WTC11 (cell line): ENCODE data around the gene CBS. TPM values are rescaled to one million over a fixed set of nuclear protein-coding genes. Genes with fewer than 3 reads are reported as not detected.
"Not testable (repeated sequence)": the region's sequence is repeated elsewhere in the genome, so short reads cannot be mapped to it uniquely, and the experiment has no call there.

ENCODE experiments used
- ATAC-seq: fragments of 200-7000 bp; cut with Tn5 transposase; 2 replicates; pipeline ENCODE4 v1.10.0; 2021; ENCODE audit warnings: mild to moderate bottlenecking, moderate library complexity
- CTCF ChIA-PET: fragments of 300-600 bp; sonication (Branson Sonifier 250); formaldehyde crosslinking; loops from one replicate; lab custom pipeline; 2021; ENCODE audit warnings: antibody characterized with exemption; lab: Charles Lee
- POLR2A ChIA-PET: fragments of 350-600 bp; sonication (Branson Sonifier 250); formaldehyde crosslinking; loops from one replicate; lab custom pipeline; 2021; ENCODE audit warnings: antibody characterized with exemption; lab: Charles Lee
- DNase-seq: peaks from one replicate; pipeline ENCODE4 v3.0.0; 2021; ENCODE audit warnings: low spot score
- H3K27ac Mint-ChIP-seq: 2 replicates; pipeline ENCODE4 v1.8.0; 2021; ENCODE audit warnings: mixed read lengths
- H3K27me3 Mint-ChIP-seq: 2 replicates; pipeline ENCODE4 v1.8.0; 2021; ENCODE audit warnings: low read depth, mild to moderate bottlenecking, moderate library complexity, mixed read lengths
- H3K36me3 Mint-ChIP-seq: 2 replicates; pipeline ENCODE4 v1.8.0; 2021; ENCODE audit warnings: mixed read lengths
- H3K4me1 Mint-ChIP-seq: 2 replicates; pipeline ENCODE4 v1.8.0; 2022; ENCODE audit warnings: mixed read lengths
- H3K4me3 Mint-ChIP-seq: 2 replicates; pipeline ENCODE4 v1.8.0; 2021; ENCODE audit warnings: mild to moderate bottlenecking, moderate library complexity, mixed read lengths
- H3K9me3 Mint-ChIP-seq: 2 replicates; pipeline ENCODE4 v1.8.0; 2021; ENCODE audit warnings: mixed read lengths
- AR ChIP-seq: fragments of 250-450 bp; sonication (Bioruptor Pico); IDR thresholded peaks from 2 replicates; pipeline ENCODE4 v1.9.0; 2021; ENCODE audit warnings: mild to moderate bottlenecking
- CBFB ChIP-seq: sonication (generic); formaldehyde crosslinking; IDR thresholded peaks from 2 replicates; pipeline ENCODE4 v1.8.1; 2022; ENCODE audit warnings: mild to moderate bottlenecking, low read depth, missing genetic modification reagents
- ELF4 ChIP-seq: sonication (generic); formaldehyde crosslinking; IDR thresholded peaks from 2 replicates; pipeline ENCODE4 v1.8.1; 2022; ENCODE audit warnings: low read depth, mild to moderate bottlenecking, moderate library complexity, missing genetic modification reagents
- FOXJ3 ChIP-seq: sonication (generic); formaldehyde crosslinking; IDR thresholded peaks from 2 replicates; pipeline ENCODE4 v1.9.0; 2021; ENCODE audit warnings: missing genetic modification reagents, mild to moderate bottlenecking, borderline replicate concordance
- GRHL2 ChIP-seq: fragments of 250-450 bp; sonication (Bioruptor Pico); IDR thresholded peaks from 2 replicates; pipeline ENCODE4 v1.8.0; 2022; ENCODE audit warnings: mild to moderate bottlenecking, moderate library complexity; ENCODE audit not compliant: insufficient replicate concordance, severe bottlenecking
- NR3C1 ChIP-seq: sonication (generic); formaldehyde crosslinking; conservative IDR thresholded peaks from 2 replicates; pipeline ENCODE4 v1.8.1; 2023; ENCODE audit warnings: low read depth, mild to moderate bottlenecking, missing genetic modification reagents
- ZBTB21 ChIP-seq: sonication (generic); formaldehyde crosslinking; IDR thresholded peaks from 2 replicates; pipeline ENCODE4 v1.8.1; 2023; ENCODE audit warnings: mild to moderate bottlenecking, missing genetic modification reagents, borderline replicate concordance
- ZMAT4 ChIP-seq: fragments of 250-450 bp; sonication (Bioruptor Pico); IDR thresholded peaks from 2 replicates; pipeline ENCODE4 v1.9.0; 2021; ENCODE audit warnings: mild to moderate bottlenecking
- ZNF232 ChIP-seq: sonication (generic); formaldehyde crosslinking; IDR thresholded peaks from 2 replicates; pipeline ENCODE4 v1.8.0; 2022; ENCODE audit warnings: mild to moderate bottlenecking, missing genetic modification reagents
- ZNF317 ChIP-seq: sonication (generic); formaldehyde crosslinking; IDR thresholded peaks from 2 replicates; pipeline ENCODE4 v1.8.1; 2023; ENCODE audit warnings: low read depth, mild to moderate bottlenecking, moderate library complexity, missing genetic modification reagents, borderline replicate concordance
- ZNF532 ChIP-seq: fragments of 250-450 bp; sonication (Bioruptor Pico); IDR thresholded peaks from 2 replicates; pipeline ENCODE4 v1.9.0; 2021; ENCODE audit warnings: mild to moderate bottlenecking, borderline replicate concordance
- total RNA-seq: library from RNA; stranded (reverse); gene quantifications from 3 replicates; pipeline ENCODE4 v1.2.3, GENCODE V29; 2021
- TF ChIP-seq, protein P1 (sequence below): sonication (generic); formaldehyde crosslinking; conservative IDR thresholded peaks from 2 replicates; pipeline ENCODE4 v1.8.1; 2022; ENCODE audit warnings: mild to moderate bottlenecking, missing genetic modification reagents
- TF ChIP-seq, protein P2 (sequence below): sonication (generic); formaldehyde crosslinking; conservative IDR thresholded peaks from 2 replicates; pipeline ENCODE4 v1.8.1; 2023; ENCODE audit warnings: mild to moderate bottlenecking, low read depth, missing genetic modification reagents, moderate library complexity
- TF ChIP-seq, protein P3 (sequence below): sonication (generic); formaldehyde crosslinking; IDR thresholded peaks from 2 replicates; pipeline ENCODE4 v1.8.1; 2023; ENCODE audit warnings: mild to moderate bottlenecking, missing genetic modification reagents, borderline replicate concordance
- TF ChIP-seq, protein P4 (sequence below): sonication (generic); formaldehyde crosslinking; IDR thresholded peaks from 2 replicates; pipeline ENCODE4 v1.8.1; 2022; ENCODE audit warnings: low read depth, mild to moderate bottlenecking, moderate library complexity, missing genetic modification reagents, borderline replicate concordance

CBS gene
- total RNA-seq, 1 experiment from 2014 or later = 844 TPM

DNA sequence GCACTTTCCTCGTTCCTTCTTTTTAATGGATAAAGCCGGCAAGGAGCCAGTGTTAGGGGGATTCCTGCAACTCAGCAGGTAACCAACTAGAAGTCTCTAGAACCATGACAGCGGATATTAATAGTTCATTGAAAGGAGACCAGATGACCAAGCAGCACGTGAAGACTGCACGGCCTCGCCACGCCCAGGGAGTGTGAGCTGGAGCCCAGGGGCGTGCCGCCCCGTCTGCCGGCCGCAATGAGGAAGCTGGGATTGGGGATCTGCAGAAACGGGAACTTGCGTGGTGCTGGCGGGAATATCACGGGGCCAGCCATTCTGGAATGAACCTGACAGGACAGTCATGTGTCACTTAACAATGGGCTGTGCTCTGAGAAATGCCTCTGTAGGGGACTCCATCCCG is 38.7 kb downstream of the CBS start:
- H3K36me3 Mint-ChIP-seq, DNase-seq, H3K27ac Mint-ChIP-seq, H3K27me3 Mint-ChIP-seq, H3K4me1 Mint-ChIP-seq, CTCF ChIA-PET, H3K4me3 Mint-ChIP-seq, H3K9me3 Mint-ChIP-seq, ATAC-seq, POLR2A ChIA-PET: not testable (repeated sequence)

DNA sequence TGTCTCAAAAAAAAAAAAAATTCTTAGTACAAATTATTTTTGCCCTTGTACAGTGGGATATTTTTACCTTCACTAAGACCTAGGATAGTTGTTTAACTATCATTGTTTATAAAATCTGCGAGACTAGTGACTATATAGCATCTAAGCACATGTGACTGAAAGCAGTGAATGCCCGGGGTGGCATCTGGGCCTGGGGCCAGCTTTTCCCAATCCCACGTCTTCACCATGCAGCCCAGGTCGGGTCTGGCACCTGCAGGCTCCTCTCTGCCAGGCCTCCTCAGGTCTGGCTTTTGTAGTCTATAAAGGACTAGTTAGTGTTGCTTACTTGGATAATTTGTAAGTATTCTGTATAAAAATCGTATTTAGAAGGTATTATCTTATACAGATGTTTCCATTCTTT is 40.8 kb downstream of the CBS start:
- Mint-ChIP-seq H3K4me3 (no peak overlapping the region), H3K4me1 (no peaks in the 10 kb centered on the region), H3K9me3 (no peaks in the 10 kb centered on the region), H3K27me3 (no peaks in the 10 kb centered on the region), H3K36me3 (peaks cover 28% of the 10 kb centered on the region), H3K27ac (no peak overlapping the region)
- DNase-seq (no peak), ATAC-seq (no peak)
- CTCF ChIA-PET = no interaction called here
- POLR2A ChIA-PET = no interaction called here
- TF ChIP-seq, protein P1, sequence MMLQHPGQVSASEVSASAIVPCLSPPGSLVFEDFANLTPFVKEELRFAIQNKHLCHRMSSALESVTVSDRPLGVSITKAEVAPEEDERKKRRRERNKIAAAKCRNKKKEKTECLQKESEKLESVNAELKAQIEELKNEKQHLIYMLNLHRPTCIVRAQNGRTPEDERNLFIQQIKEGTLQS (CRISPR knock-in tag) = no peak
- TF ChIP-seq ZNF317 (CRISPR knock-in tag) = no peak
- no peak for TF ChIP-seq ZBTB21 (CRISPR knock-in tag)

DNA sequence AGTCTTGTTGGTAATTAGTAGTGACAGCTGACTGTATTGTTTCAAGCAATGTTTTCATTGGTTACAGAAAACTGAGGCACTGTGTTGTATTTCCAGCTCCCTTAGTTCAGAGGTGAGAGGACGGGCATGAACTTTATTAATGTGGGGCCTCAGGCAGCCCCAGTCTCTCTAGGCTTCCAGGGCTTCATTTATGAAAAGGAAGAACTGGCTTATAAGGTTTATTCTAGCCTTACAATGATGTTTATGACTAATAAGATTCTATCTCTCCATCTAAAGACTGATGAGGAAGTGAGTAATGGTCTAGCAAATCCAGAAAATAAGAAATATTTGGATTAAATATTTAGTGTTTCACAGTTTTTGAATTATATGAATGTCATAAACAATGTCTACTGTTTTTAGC is 41.5 kb downstream of the CBS start:
- H3K27me3 Mint-ChIP-seq = no peaks in the 10 kb centered on the region
- H3K36me3 Mint-ChIP-seq = peaks cover 35% of the 10 kb centered on the region
- ATAC-seq (no peak), DNase-seq (no peak)
- H3K9me3 Mint-ChIP-seq = no peaks in the 10 kb centered on the region
- no peak overlapping the region for H3K4me3 Mint-ChIP-seq
- no peak overlapping the region for H3K27ac Mint-ChIP-seq
- no peaks in the 10 kb centered on the region for H3K4me1 Mint-ChIP-seq
- ChIA-PET POLR2A (interaction anchor here (0.6 kb wide), 1 partner anchor 20 kb away, joined by 9 read pairs; no protein-coding TSS in a partner anchor), CTCF (no interaction called here)
- TF ChIP-seq CBFB (CRISPR knock-in tag) (no peak), NR3C1 (no peak), AR (no peak), ZNF532 (CRISPR knock-in tag) (no peak), ZNF232 (no peak), FOXJ3 (CRISPR knock-in tag) (no peak), ZMAT4 (CRISPR knock-in tag) (no peak), ELF4 (no peak), GRHL2 (CRISPR knock-in tag) (no peak)
- TF ChIP-seq, protein P2, sequence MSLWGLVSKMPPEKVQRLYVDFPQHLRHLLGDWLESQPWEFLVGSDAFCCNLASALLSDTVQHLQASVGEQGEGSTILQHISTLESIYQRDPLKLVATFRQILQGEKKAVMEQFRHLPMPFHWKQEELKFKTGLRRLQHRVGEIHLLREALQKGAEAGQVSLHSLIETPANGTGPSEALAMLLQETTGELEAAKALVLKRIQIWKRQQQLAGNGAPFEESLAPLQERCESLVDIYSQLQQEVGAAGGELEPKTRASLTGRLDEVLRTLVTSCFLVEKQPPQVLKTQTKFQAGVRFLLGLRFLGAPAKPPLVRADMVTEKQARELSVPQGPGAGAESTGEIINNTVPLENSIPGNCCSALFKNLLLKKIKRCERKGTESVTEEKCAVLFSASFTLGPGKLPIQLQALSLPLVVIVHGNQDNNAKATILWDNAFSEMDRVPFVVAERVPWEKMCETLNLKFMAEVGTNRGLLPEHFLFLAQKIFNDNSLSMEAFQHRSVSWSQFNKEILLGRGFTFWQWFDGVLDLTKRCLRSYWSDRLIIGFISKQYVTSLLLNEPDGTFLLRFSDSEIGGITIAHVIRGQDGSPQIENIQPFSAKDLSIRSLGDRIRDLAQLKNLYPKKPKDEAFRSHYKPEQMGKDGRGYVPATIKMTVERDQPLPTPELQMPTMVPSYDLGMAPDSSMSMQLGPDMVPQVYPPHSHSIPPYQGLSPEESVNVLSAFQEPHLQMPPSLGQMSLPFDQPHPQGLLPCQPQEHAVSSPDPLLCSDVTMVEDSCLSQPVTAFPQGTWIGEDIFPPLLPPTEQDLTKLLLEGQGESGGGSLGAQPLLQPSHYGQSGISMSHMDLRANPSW (CRISPR knock-in tag) = no peak
- TF ChIP-seq, protein P3, sequence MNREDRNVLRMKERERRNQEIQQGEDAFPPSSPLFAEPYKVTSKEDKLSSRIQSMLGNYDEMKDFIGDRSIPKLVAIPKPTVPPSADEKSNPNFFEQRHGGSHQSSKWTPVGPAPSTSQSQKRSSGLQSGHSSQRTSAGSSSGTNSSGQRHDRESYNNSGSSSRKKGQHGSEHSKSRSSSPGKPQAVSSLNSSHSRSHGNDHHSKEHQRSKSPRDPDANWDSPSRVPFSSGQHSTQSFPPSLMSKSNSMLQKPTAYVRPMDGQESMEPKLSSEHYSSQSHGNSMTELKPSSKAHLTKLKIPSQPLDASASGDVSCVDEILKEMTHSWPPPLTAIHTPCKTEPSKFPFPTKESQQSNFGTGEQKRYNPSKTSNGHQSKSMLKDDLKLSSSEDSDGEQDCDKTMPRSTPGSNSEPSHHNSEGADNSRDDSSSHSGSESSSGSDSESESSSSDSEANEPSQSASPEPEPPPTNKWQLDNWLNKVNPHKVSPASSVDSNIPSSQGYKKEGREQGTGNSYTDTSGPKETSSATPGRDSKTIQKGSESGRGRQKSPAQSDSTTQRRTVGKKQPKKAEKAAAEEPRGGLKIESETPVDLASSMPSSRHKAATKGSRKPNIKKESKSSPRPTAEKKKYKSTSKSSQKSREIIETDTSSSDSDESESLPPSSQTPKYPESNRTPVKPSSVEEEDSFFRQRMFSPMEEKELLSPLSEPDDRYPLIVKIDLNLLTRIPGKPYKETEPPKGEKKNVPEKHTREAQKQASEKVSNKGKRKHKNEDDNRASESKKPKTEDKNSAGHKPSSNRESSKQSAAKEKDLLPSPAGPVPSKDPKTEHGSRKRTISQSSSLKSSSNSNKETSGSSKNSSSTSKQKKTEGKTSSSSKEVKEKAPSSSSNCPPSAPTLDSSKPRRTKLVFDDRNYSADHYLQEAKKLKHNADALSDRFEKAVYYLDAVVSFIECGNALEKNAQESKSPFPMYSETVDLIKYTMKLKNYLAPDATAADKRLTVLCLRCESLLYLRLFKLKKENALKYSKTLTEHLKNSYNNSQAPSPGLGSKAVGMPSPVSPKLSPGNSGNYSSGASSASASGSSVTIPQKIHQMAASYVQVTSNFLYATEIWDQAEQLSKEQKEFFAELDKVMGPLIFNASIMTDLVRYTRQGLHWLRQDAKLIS (CRISPR knock-in tag) = no peak
- TF ChIP-seq, protein P4, sequence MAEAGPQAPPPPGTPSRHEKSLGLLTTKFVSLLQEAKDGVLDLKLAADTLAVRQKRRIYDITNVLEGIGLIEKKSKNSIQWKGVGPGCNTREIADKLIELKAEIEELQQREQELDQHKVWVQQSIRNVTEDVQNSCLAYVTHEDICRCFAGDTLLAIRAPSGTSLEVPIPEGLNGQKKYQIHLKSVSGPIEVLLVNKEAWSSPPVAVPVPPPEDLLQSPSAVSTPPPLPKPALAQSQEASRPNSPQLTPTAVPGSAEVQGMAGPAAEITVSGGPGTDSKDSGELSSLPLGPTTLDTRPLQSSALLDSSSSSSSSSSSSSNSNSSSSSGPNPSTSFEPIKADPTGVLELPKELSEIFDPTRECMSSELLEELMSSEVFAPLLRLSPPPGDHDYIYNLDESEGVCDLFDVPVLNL (CRISPR knock-in tag) = no peak
